CD1c-positive myeloid dendritic cell (primary cell): ENCODE results near the gene DCAF4L1.

Experiments
- DNase-seq: peaks from one replicate; pipeline ENCODE4 v3.0.0-alpha.2; 2016; ENCODE audit errors: extremely low spot score

The DCAF4L1 gene

DNA sequence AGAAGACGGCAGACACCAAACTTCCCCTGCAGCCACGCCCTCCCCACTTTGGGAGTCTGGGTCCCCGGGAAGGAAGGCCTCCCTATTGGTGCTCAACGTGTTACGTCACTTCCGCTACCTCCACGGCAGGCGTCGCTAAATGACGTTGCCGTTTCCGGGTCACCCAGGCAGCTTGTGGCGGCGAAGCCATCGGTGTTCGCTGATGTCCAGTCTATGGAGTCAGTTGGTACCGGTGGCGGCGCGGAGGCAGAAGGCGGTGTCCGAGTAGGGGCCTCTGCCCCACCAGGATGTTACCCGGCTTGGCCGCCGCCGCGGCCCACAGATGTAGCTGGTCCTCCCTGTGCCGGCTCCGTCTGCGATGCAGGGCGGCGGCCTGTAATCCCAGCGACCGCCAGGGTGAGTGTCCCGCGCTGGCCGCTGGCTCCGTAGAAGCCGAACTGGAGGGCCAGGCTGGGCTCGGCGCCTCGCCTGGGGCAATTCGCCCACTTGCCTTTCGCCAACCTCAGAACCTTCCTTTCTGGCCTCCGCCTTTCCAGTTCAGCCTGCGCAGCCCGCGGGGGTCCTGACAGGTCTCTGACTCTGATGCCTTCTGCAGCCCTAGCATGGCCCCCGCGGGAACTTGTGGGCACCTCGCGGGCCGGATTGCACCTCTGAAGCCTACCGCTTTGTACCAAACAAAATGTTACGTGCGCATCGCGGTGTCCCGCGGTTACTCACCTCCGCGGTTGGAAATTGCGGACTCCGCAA lies 9.0 kb downstream of the DCAF4L1 start, which contains the start of gene SLC30A9:
Gene SLC30A9 (plus strand): TSS at position 166 of the 747 bp plus-strand sequence. CDS start 122 bp downstream, at position 288.
- DNase-seq, result peak; percentile 97

DNA sequence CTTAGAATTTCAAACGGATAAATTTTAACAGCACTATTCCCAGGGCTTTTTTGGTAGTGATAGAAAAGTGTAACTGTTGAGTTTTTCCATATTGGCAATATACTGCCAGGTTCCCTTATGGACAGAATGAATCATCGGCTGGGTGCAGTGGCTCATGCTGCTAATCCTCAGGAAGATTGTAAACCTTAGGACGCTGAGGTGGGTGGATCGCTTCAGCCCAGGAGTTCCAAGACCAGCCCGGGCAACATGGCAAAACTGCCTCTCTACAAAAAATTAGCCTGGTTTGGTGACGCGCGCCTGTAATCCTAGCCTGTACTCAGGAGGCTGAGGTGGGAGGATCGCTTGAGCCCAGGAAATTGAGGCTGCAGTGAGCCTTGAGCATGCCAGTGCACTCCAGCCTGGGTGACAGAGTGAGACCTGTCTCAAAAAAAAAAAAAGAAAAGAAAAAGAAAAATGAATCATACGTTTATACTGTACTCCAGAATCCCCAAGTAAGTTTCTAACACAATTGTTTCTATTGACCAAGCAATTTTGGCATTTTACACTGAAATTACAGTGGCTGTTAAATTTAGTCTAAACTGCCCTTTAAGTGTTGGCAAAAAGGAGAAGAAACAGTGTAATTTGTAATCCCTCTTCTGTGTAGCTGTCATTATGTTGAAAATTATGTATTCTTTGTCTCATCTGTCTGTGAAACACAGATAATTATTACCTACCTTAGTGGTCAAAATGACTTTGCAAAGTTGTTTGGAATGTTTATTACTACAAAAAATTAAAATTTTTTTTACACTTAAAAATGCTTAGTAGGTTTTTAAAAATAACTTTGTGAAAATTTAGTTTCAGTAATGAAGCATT lies 10.6 kb downstream of the DCAF4L1 start:
- DNase-seq, result no peak

DNA sequence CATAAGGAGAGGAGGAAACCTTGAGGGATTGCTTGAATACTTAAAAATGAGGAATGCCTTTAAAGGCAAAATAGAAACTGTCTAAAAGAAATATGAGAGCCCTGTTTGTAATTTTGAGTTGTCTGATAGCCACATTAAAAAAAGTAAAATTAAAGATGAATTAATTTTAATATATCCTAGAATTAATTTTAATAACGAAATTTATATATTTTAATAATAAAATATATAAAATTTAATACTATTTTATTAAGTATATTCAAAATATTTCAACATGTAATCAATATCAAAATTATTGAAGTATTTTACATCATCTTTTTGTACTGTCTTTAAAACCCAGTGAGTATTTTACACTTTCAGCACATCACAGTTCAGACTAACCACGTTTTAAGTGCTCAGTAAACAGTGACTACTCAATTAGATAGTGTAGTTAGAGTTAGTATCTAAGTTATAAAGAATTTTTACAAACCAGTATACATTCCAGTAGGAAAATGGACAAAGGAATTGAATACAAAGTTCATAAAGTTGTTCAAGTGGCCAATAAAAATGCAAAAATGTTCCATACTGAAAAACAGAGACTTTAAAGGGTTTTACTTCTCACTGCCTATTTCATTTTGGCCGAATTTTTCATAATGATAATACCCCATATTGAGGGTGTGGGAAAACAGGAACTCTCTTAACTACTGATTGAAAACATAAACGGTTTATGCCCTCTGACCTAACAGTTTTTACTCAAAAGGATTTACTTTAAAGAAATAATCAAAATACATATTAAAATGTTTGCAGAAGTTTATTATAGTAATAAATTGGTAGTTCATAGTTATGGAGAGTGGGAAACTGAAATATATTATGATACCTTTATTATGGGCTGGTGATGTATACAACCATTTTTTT lies 11.7 kb downstream of the DCAF4L1 start:
- DNase-seq, result no peak

DNA sequence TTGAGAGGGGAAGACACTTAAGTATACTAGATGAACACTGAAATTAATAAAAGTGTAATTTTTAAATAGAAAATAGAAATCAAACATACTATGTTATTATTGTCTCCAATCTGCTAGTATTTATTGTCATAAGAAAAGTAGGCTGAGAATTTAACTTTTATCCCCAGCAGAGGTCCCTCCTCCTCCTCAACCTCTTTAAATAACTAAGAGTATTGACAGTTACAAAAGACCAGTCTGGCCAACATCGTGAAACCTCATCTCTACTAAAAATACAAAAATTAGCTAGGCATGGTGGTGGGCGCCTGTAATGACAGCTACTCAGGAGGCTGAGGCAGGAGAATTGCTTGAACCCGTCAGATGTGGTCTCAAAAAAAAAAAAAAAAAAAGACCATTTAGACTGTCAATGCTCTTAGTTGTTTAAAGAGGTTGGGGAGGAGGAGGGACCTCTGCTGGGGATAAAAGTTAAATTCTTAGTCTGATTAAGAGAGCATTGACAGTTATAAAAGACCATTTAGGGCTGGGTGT lies 13.0 kb downstream of the DCAF4L1 start:
- no peak for DNase-seq

DNA sequence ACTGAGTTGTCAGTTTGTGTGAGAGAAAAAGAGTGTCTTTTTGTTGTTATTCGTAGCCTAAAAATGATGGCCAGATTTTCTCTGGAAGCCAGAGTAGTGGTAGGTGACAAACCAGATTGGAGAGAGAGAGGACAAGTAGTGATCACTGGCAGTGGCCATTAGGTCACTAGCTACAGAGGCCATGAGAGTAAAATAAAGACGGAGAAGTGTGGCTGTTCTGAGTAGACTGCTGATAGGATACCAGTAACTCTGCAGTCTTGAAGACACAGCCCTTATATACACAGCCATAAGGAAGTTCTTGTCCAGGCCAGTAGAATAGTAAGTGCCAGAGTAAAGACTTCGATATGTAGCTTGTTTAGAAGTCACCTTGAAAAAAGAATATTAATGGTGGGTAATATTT lies 16.5 kb downstream of the DCAF4L1 start:
- no peak for DNase-seq

DNA sequence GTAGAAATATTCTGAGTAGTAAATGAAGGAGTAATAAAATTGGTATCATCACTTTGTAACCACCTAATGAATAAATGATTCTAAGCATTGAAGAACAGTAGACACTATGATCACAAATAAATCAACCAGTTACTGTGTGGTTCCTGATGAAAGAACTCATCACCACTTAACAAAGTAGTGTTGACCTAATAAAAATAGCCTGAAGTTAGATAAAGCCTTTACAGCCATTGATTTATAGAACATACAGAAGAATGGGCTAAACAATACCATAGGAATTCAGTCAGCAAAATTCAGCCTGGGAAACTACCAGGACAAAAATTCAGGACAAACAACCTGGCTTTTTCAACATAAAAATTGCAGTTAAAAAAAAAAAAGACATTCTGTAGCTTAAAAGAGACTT lies 17.8 kb downstream of the DCAF4L1 start:
- DNase-seq, result no peak

DNA sequence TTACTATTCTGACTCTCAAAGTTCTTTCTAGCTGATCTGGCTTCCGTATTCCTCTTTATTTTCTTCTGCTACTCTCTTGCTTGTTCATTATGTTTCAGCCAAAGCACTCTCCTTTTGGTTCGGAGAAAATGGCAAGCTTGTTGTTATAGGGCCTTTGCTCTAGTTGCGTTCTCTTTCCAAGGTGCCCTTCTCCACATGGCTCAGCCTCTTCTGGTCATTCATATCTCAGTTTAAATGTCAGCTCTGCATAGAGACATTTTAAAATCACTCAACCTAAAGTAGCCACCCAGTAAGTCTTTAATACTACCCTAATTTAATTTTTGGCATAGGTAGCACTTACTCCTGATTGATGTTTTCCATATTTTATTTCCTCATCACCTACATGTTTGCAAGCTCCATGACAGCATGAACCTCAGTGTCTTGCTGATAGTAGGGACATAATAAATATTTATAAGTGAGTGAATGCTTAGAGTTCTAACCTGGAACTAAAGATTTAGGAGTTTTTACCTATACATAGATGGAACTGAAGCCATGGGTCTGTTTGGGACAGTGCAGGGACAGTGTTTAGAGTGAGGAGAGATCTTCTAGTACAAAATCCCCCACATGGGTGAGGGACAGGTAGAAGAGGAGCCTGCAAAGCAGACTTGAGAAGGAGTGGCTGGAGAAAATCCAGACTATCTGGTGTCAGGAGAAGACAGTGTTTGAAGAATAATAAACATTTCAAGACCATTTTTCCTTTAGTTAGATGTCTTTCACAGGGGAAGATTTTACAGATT lies 26.6 kb downstream of the DCAF4L1 start:
- no peak for DNase-seq

DNA sequence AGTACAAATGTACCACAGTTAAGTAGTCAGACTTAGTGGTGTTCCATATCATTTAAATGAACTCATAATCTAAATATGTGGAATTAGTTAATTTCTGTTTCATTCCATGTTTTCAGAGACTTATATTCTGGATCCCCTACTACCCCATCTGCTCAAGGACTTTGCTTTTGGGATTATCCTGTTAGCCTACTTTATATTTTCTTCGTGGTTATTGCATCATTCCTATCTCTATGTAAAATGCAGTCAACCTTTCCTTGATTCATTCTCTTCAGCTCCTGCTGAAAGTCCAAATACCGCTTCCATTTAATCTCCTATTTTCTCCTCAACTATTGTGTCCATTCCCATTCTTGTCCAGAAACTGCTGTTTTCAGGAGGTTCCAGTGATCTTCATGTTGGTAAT lies 33.9 kb downstream of the DCAF4L1 start:
- DNase-seq, result no peak

DNA sequence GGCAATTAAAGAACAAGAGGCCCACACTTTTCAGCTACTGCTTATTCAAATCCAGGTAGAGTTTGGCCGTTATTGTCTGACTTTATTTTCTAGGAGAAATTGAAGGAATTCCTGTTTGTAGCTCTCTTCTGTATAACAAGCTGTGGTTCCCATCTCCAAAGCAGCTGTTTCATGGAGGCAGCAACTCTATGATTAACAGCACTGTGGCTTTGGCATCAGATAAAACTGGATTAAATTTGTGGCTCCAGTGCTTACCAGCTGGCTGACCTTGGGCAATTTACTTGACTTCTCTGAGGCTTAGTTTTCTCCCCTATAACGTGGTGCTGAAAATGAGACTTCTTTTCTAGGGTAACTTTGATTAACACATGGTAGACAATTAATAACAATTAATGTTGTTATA lies 36.9 kb downstream of the DCAF4L1 start:
- no peak for DNase-seq
